Neuron (in vitro differentiated cells): ENCODE data around the gene NAP1L5.

Source experiments
- H2AFZ ChIP-seq: one replicate; pipeline ENCODE4 v1.6.1; 2013; ENCODE audit warnings: low read depth, mild to moderate bottlenecking, inconsistent platforms, low read length, moderate library complexity
- H3K27me3 ChIP-seq: one replicate; pipeline ENCODE4 v1.6.1; 2013; ENCODE audit warnings: low read length; ENCODE audit not compliant: insufficient read depth
- H3K36me3 ChIP-seq: one replicate; pipeline ENCODE4 v1.6.1; 2013; ENCODE audit warnings: low read length; ENCODE audit not compliant: insufficient read depth
- H3K4me1 ChIP-seq: one replicate; pipeline ENCODE4 v1.6.1; 2013; ENCODE audit warnings: low read length; ENCODE audit not compliant: insufficient read depth
- H3K4me3 ChIP-seq: 2 replicates; pipeline ENCODE4 v1.5.1; 2013; ENCODE audit warnings: mild to moderate bottlenecking, low read length, moderate library complexity
- H3K9me3 ChIP-seq: one replicate; pipeline ENCODE4 v1.6.1; 2013; ENCODE audit warnings: low read length

NAP1L5 gene

GRCh38 chr4:88713782-88714181 is 16.2 kb upstream of the NAP1L5 start:
- Histone ChIP-seq H3K27me3 (no peaks in the 10 kb centered on the region), H3K4me3 (no peak overlapping the region), H3K36me3 (peaks cover 3% of the 10 kb centered on the region), H3K4me1 (no peaks in the 10 kb centered on the region), H2AFZ (no peak overlapping the region), H3K9me3 (peaks cover 10% of the 10 kb centered on the region)

GRCh38 chr4:88709989-88710388 is 12.4 kb upstream of the NAP1L5 start:
- Histone ChIP-seq H3K4me3 (no peak overlapping the region), H3K27me3 (no peaks in the 10 kb centered on the region), H3K36me3 (peaks cover 3% of the 10 kb centered on the region), H2AFZ (no peak overlapping the region), H3K4me1 (no peaks in the 10 kb centered on the region), H3K9me3 (no peaks in the 10 kb centered on the region)

GRCh38 chr4:88706574-88706973 is 8.9 kb upstream of the NAP1L5 start:
- no peaks in the 10 kb centered on the region for H3K4me1 ChIP-seq
- H3K27me3 ChIP-seq: no peaks in the 10 kb centered on the region
- H2AFZ ChIP-seq: no peak overlapping the region
- peaks cover 2% of the 10 kb centered on the region for H3K36me3 ChIP-seq
- no peaks in the 10 kb centered on the region for H3K9me3 ChIP-seq
- no peak overlapping the region for H3K4me3 ChIP-seq

- Histone ChIP-seq H3K9me3 (no peaks in the 10 kb centered on the region), H3K4me3 (no peak overlapping the region)
Measured at GRCh38 chr4:88705805-88706492, 8.3 kb upstream of the NAP1L5 start.

GRCh38 chr4:88705223-88705622 is 7.6 kb upstream of the NAP1L5 start:
- no peaks in the 10 kb centered on the region for H3K9me3 ChIP-seq
- no peaks in the 10 kb centered on the region for H3K4me1 ChIP-seq
- no peak overlapping the region for H3K4me3 ChIP-seq
- no peak overlapping the region for H2AFZ ChIP-seq
- H3K27me3 ChIP-seq: no peaks in the 10 kb centered on the region
- peaks cover 2% of the 10 kb centered on the region for H3K36me3 ChIP-seq

More at GRCh38 chr4:88705805-88706492, 8.3 kb upstream of the NAP1L5 start:
- Histone ChIP-seq H3K36me3 (peaks cover 2% of the 10 kb centered on the region), H3K4me1 (no peaks in the 10 kb centered on the region), H3K27me3 (no peaks in the 10 kb centered on the region), H2AFZ (no peak overlapping the region)

- no peak overlapping the region for H2AFZ ChIP-seq
- H3K9me3 ChIP-seq: no peaks in the 10 kb centered on the region
- no peaks in the 10 kb centered on the region for H3K4me1 ChIP-seq
- no peaks in the 10 kb centered on the region for H3K27me3 ChIP-seq
- no peak overlapping the region for H3K4me3 ChIP-seq
- peaks cover 2% of the 10 kb centered on the region for H3K36me3 ChIP-seq
Measured at GRCh38 chr4:88702782-88703181, 5.2 kb upstream of the NAP1L5 start.

GRCh38 chr4:88698519-88698918 is 890 bp upstream of the NAP1L5 start:
- no peaks in the 10 kb centered on the region for H3K9me3 ChIP-seq
- peaks cover 2% of the 10 kb centered on the region for H3K4me1 ChIP-seq
- H2AFZ ChIP-seq: no peak overlapping the region
- H3K4me3 ChIP-seq: no peak overlapping the region
- no peaks in the 10 kb centered on the region for H3K36me3 ChIP-seq
- H3K27me3 ChIP-seq: no peaks in the 10 kb centered on the region

- peak overlapping the region; percentile 44 for H2AFZ ChIP-seq
- no peaks in the 10 kb centered on the region for H3K9me3 ChIP-seq
- no peaks in the 10 kb centered on the region for H3K36me3 ChIP-seq
- H3K27me3 ChIP-seq: no peaks in the 10 kb centered on the region
- peak overlapping the region; percentile 64 for H3K4me3 ChIP-seq
- H3K4me1 ChIP-seq: peaks cover 2% of the 10 kb centered on the region
Measured at GRCh38 chr4:88697141-88697540, 488 bp downstream of the NAP1L5 start.

- Histone ChIP-seq H3K9me3 (no peaks in the 10 kb centered on the region), H3K36me3 (no peaks in the 10 kb centered on the region), H3K4me1 (peaks cover 2% of the 10 kb centered on the region), H2AFZ (peak overlapping the region; percentile 44), H3K27me3 (no peaks in the 10 kb centered on the region), H3K4me3 (peak overlapping the region; percentile 64)
Measured at GRCh38 chr4:88696630-88697029, 999 bp downstream of the NAP1L5 start.

GRCh38 chr4:88693792-88694191 is 3.8 kb downstream of the NAP1L5 start:
- Histone ChIP-seq H3K4me3 (no peak overlapping the region), H3K36me3 (no peaks in the 10 kb centered on the region), H3K4me1 (peaks cover 2% of the 10 kb centered on the region), H3K9me3 (no peaks in the 10 kb centered on the region), H2AFZ (no peak overlapping the region), H3K27me3 (no peaks in the 10 kb centered on the region)

- Histone ChIP-seq H3K4me1 (no peaks in the 10 kb centered on the region), H2AFZ (no peak overlapping the region), H3K27me3 (no peaks in the 10 kb centered on the region), H3K4me3 (no peak overlapping the region), H3K36me3 (no peaks in the 10 kb centered on the region), H3K9me3 (no peaks in the 10 kb centered on the region)
Measured at GRCh38 chr4:88690355-88690754, 7.3 kb downstream of the NAP1L5 start.

GRCh38 chr4:88681209-88681608 is 16.4 kb downstream of the NAP1L5 start:
- H2AFZ ChIP-seq: no peak overlapping the region
- no peak overlapping the region for H3K4me3 ChIP-seq
- H3K36me3 ChIP-seq: peaks cover 3% of the 10 kb centered on the region
- no peaks in the 10 kb centered on the region for H3K9me3 ChIP-seq
- H3K4me1 ChIP-seq: no peaks in the 10 kb centered on the region
- no peaks in the 10 kb centered on the region for H3K27me3 ChIP-seq

GRCh38 chr4:88675543-88675942 is 22.1 kb downstream of the NAP1L5 start:
- Histone ChIP-seq H3K4me3 (no peak overlapping the region), H2AFZ (no peak overlapping the region), H3K27me3 (no peaks in the 10 kb centered on the region), H3K4me1 (no peaks in the 10 kb centered on the region), H3K36me3 (no peaks in the 10 kb centered on the region), H3K9me3 (no peaks in the 10 kb centered on the region)

- Histone ChIP-seq H3K4me1 (no peaks in the 10 kb centered on the region), H3K9me3 (no peaks in the 10 kb centered on the region), H3K36me3 (no peaks in the 10 kb centered on the region), H3K4me3 (no peak overlapping the region), H2AFZ (no peak overlapping the region), H3K27me3 (no peaks in the 10 kb centered on the region)
Measured at GRCh38 chr4:88674979-88675378, 22.6 kb downstream of the NAP1L5 start.
